HG03064 (cell line): ENCODE data around the gene C5.
"Not testable (repeated sequence)": the region's sequence is repeated elsewhere in the genome, so short reads cannot be mapped to it uniquely, and the experiment has no call there.

Source experiments
- ATAC-seq: cut with Tn5 transposase; IDR thresholded peaks from one replicate; pipeline ENCODE4 v1.9.1; 2021; ENCODE audit warnings: low read depth; ENCODE audit not compliant: unreplicated experiment

Gene C5

DNA sequence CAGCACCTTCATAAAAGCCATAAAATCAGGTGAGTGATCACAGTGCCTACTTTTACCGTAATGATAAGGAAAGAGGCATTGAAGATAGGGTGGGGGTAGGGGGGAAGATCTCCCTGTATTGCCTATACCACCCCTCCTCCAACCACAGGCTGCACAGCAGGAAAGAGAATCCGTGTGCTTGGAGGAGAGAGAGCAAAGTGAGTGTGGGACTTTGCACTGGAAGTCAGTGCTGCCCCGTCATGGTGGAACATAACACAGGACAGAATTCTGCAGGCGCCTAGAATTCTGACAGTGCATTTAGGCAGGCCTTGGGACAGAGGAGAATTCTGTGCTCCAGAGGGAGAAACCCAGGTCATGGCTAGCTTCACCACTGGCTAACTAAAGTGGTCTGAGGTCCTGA is 3.5 kb upstream of the C5 start:
- no peak for ATAC-seq

GRCh38 chr9:121048618-121049017 is 1.5 kb downstream of the C5 start:
- no peak for ATAC-seq

DNA sequence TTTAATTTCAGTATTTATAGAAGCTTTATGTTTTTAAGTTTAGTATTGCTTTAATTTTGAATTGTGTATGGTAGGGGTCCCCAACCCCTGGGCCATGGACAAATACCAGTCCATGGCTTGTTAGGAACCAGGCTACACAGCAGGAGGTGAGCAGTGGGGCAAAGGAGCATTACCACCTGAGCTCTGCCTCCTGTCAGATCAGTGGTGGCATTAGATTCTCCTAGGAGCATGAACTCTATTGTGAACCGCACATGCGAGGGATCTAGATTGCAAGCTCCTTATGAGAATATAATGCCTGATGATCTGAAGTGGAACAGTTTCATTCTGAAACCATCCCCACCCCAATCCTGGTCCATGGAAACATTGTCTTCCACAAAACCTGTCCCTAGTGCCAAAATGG is 1.9 kb downstream of the C5 start:
- no peak for ATAC-seq

- ATAC-seq: no peak
Observed at GRCh38 chr9:121038804-121039203, 11.3 kb downstream of the C5 start.

GRCh38 chr9:121038362-121038761 is 11.7 kb downstream of the C5 start:
- ATAC-seq: no peak

- not testable (repeated sequence) for ATAC-seq
Observed at GRCh38 chr9:121035717-121036116, 14.4 kb downstream of the C5 start.

GRCh38 chr9:121034529-121034928 is 15.5 kb downstream of the C5 start:
- ATAC-seq: no peak

GRCh38 chr9:121029469-121029868 is 20.6 kb downstream of the C5 start:
- ATAC-seq: no peak

- not testable (repeated sequence) for ATAC-seq
Observed at GRCh38 chr9:121028285-121028684, 21.8 kb downstream of the C5 start.

- no peak for ATAC-seq
Observed at GRCh38 chr9:121026768-121027167, 23.3 kb downstream of the C5 start.

GRCh38 chr9:121026260-121026691 is 23.8 kb downstream of the C5 start:
- ATAC-seq: no peak

DNA sequence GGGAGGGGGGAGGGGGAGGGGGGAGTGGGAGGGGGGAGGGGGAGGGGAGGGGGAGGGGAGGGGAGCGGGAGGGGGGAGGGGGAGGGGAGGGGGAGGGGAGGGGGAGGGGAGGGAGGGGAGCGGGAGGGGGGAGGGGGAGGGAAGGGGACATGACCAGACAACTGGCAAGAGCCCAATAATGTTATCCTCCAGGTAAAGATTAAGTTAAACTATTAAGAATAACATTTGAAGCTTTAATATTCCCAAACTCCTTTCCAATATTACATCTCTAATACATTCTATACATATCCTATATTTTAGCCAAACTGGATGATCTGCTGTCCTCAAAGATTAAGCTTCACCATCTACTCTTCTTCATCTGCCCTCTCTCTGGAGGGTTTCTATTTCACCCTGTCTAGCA is 25.8 kb downstream of the C5 start:
- no peak for ATAC-seq

DNA sequence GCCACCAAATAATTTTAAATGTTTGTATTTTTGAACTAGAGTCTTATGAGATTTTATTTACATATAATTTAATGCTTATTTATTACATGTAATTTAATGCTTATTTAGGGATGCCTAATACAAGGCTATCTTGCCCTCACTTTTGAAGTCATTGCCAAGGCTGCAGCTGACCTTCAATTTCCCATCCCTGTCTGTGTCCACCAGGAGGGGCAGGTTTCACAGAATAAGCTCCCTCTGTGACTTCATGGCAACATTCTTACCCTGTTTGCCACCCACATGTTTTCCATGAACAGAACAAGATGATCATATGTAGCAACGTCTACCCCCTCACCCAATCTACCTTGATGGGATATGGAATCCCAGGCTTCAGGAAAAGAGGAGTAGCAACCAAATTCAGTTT is 27.0 kb downstream of the C5 start:
- no peak for ATAC-seq

GRCh38 chr9:121021301-121021700 is 28.8 kb downstream of the C5 start:
- ATAC-seq: no peak

DNA sequence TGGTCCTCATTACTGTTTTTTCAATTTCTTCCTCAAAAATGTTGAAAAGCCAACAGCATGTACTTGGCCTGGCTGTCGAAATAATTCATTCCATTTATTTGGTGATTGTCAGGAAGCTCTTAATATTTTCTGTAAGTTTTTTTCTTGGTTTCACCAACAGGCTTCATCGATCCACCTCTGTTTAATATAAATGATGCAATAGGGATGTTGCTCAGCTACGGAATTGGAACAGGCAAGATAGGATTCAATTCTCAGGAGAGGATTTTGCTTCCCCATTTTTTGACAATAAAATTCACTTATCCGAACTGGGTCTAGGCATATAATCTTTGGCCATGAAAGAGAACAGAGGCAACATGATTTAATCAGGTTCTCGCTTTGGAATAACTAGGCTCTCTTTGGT is 30.8 kb downstream of the C5 start:
- ATAC-seq: no peak

- ATAC-seq: no peak
Observed at GRCh38 chr9:121013911-121014310, 36.2 kb downstream of the C5 start.

GRCh38 chr9:121009650-121010049 is 40.4 kb downstream of the C5 start:
- no peak for ATAC-seq

GRCh38 chr9:120999317-120999716 is 50.8 kb downstream of the C5 start:
- no peak for ATAC-seq

- no peak for ATAC-seq
Observed at GRCh38 chr9:120998111-120998510, 52.0 kb downstream of the C5 start.

GRCh38 chr9:120997502-120997901 is 52.6 kb downstream of the C5 start:
- no peak for ATAC-seq

GRCh38 chr9:120996409-120996808 is 53.7 kb downstream of the C5 start:
- no peak for ATAC-seq

DNA sequence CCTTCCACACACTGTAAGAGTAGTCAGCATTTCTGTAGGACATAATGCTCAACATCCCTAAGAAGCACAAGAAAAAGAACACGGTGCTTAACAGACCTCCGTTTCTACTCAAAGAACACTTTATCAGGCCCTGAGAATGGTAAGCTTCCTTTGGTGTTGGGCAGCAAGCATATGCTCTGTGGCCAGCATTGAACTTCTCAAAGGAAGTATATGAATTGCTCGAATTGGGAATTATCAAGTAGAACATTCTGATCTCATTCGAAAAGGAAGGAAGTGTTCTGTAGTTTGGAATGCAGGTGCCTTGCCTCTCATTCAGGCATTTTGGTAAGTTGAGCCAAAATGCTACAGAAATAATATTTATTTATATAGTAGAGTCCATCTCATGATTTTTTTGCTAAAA is 61.0 kb downstream of the C5 start:
- no peak for ATAC-seq

GRCh38 chr9:120985819-120986222 is 64.3 kb downstream of the C5 start:
- ATAC-seq: no peak
